Smooth muscle cell (in vitro differentiated cells): ENCODE measurements around the gene ABCF3. TPM values are rescaled to one million over a fixed set of nuclear protein-coding genes. Genes with fewer than 3 reads are reported as not detected.

Experiments used
- DNase-seq: peaks from one replicate; lab custom pipeline; 2025; ENCODE audit not compliant: unreplicated experiment; lab: John Stamatoyannopoulos, UW
- H2AFZ ChIP-seq: fragments of 200-600 bp; sonication (generic); 2 replicates; pipeline ENCODE4 v1.6.0; 2016; ENCODE audit warnings: antibody characterized with exemption, low read depth, mild to moderate bottlenecking
- H3F3A ChIP-seq: fragments of 200-600 bp; sonication (generic); 2 replicates; pipeline ENCODE4 v1.6.0; 2017; ENCODE audit warnings: antibody characterized with exemption, low read depth
- H3K27ac ChIP-seq: fragments of 200-600 bp; sonication (generic); 2 replicates; pipeline ENCODE4 v1.5.1; 2016; ENCODE audit warnings: low read depth, mild to moderate bottlenecking
- H3K27me3 ChIP-seq: fragments of 200-600 bp; sonication (generic); 2 replicates; pipeline ENCODE4 v1.6.1; 2016; ENCODE audit warnings: low read depth, mild to moderate bottlenecking
- H3K36me3 ChIP-seq: fragments of 200-600 bp; sonication (generic); 2 replicates; pipeline ENCODE4 v1.5.1; 2016; ENCODE audit warnings: low read depth
- H3K4me1 ChIP-seq: fragments of 200-600 bp; sonication (generic); 2 replicates; pipeline ENCODE4 v1.5.1; 2016; ENCODE audit warnings: low read depth
- H3K4me2 ChIP-seq: fragments of 200-600 bp; sonication (generic); 2 replicates; pipeline ENCODE4 v1.6.0; 2016; ENCODE audit warnings: mild to moderate bottlenecking
- H3K4me3 ChIP-seq: fragments of 200-600 bp; sonication (generic); 2 replicates; pipeline ENCODE4 v1.5.1; 2016; ENCODE audit warnings: mild to moderate bottlenecking
- H3K79me2 ChIP-seq: fragments of 200-600 bp; sonication (generic); 2 replicates; pipeline ENCODE4 v1.6.0; 2016; ENCODE audit warnings: low read depth, mild to moderate bottlenecking
- H3K9ac ChIP-seq: fragments of 200-600 bp; sonication (generic); 2 replicates; pipeline ENCODE4 v1.6.0; 2016; ENCODE audit warnings: low read depth
- H3K9me3 ChIP-seq: fragments of 200-600 bp; sonication (generic); replicated peaks from 2 replicates; pipeline ENCODE4 v1.5.1; 2016; ENCODE audit warnings: low read depth
- H4K20me1 ChIP-seq: fragments of 200-600 bp; sonication (generic); 2 replicates; pipeline ENCODE4 v1.6.0; 2016; ENCODE audit warnings: low read depth
- CTCF ChIP-seq: fragments of 200-600 bp; sonication (generic); IDR thresholded peaks from 2 replicates; pipeline ENCODE4 v1.5.1; 2017; ENCODE audit warnings: borderline replicate concordance, mild to moderate bottlenecking, antibody characterized with exemption; ENCODE audit not compliant: insufficient read depth, poor library complexity, severe bottlenecking
- WGBS: methylation state at CpG from one replicate; pipeline ENCODE4 v1.1.7; 2016; ENCODE audit warnings: low lambda C conversion rate; 5-methylcytosine and 5-hydroxymethylcytosine counted together
- polyA plus RNA-seq: library from polyadenylated mRNA; unstranded; fragments of >200 nt; fragmentation: Nextera tagmentation; extraction: Ambion mirVana; gene quantifications from 2 replicates; pipeline ENCODE4 v1.2.1, GENCODE V29; 2016
- total RNA-seq: library from RNA; depleted of rRNA; stranded (reverse); fragments of >200 nt; gene quantifications from 2 replicates; pipeline ENCODE4 v1.2.3, GENCODE V29; 2014

The ABCF3 gene
- total and polyA plus RNA-seq, 2 experiments from 2014 or later: 34.6 to 46.3 TPM

- Histone ChIP-seq H2AFZ (no peak overlapping the region), H3K27ac (no peak overlapping the region), H3K4me3 (no peak overlapping the region), H3K27me3 (peaks cover 75% of the 10 kb centered on the region), H3F3A (no peaks in the 10 kb centered on the region), H3K9me3 (no peaks in the 10 kb centered on the region), H3K4me2 (no peak overlapping the region), H3K36me3 (no peaks in the 10 kb centered on the region), H4K20me1 (no peaks in the 10 kb centered on the region), H3K79me2 (no peaks in the 10 kb centered on the region), H3K9ac (no peak overlapping the region), H3K4me1 (peaks cover 9% of the 10 kb centered on the region)
- TF ChIP-seq CTCF: peak; percentile 82
- DNase-seq: no peak
- WGBS: 43% methylated on average over 2 of the region's 2 CpGs
Measured at GRCh38 chr3:184227481-184227935, 41.5 kb downstream of the ABCF3 start.

GRCh38 chr3:184228376-184229137 lies 42.6 kb downstream of the ABCF3 start:
- TF ChIP-seq CTCF: no peak
- H3K36me3 ChIP-seq: no peaks in the 10 kb centered on the region
- H3K27ac ChIP-seq: no peak overlapping the region
- H3K4me2 ChIP-seq: peak overlapping the region; percentile 86
- no peaks in the 10 kb centered on the region for H3K79me2 ChIP-seq
- peaks cover 86% of the 10 kb centered on the region for H3K27me3 ChIP-seq
- peaks cover 9% of the 10 kb centered on the region for H3K4me1 ChIP-seq
- no peak overlapping the region for H2AFZ ChIP-seq
- 48% methylated on average over 12 of the region's 12 CpGs for WGBS
- no peaks in the 10 kb centered on the region for H3F3A ChIP-seq
- no peak overlapping the region for H3K9ac ChIP-seq
- H4K20me1 ChIP-seq: no peaks in the 10 kb centered on the region
- H3K9me3 ChIP-seq: no peaks in the 10 kb centered on the region
- no peak overlapping the region for H3K4me3 ChIP-seq
- no peak for DNase-seq

- H3K9ac ChIP-seq: no peak within 1 kb of the TSS
- 2% methylated on average over 37 of the region's 66 CpGs for WGBS
- H3K4me2 ChIP-seq: peak within 1 kb of the TSS; percentile 86
- H2AFZ ChIP-seq: no peak within 1 kb of the TSS
- no peaks in the 10 kb centered on the region for H3K36me3 ChIP-seq
- H3K4me3 ChIP-seq: peak within 1 kb of the TSS; percentile 43
- H4K20me1 ChIP-seq: no peaks in the 10 kb centered on the region
- peaks cover 9% of the 10 kb centered on the region for H3K4me1 ChIP-seq
- TF ChIP-seq CTCF: peak; percentile 8
- H3K79me2 ChIP-seq: no peaks in the 10 kb centered on the region
- DNase-seq: peak; percentile 17
- no peaks in the 10 kb centered on the region for H3K9me3 ChIP-seq
- peaks cover 90% of the 10 kb centered on the region for H3K27me3 ChIP-seq
- no peaks in the 10 kb centered on the region for H3F3A ChIP-seq
- H3K27ac ChIP-seq: no peak within 1 kb of the TSS
Measured at GRCh38 chr3:184229394-184230080, 43.5 kb downstream of the ABCF3 start, which contains the start of gene VWA5B2. Gene VWA5B2, plus strand, starts transcription at chr3:184229585. Its CDS starts 944 bp downstream, at chr3:184230529.
